HG02938 (cell line): ENCODE measurements around the gene FTO.

Source experiments
- ATAC-seq: cut with Tn5 transposase; IDR thresholded peaks from one replicate; pipeline ENCODE4 v1.9.1; 2021; ENCODE audit warnings: mild to moderate bottlenecking, moderate library complexity; ENCODE audit not compliant: unreplicated experiment

Gene FTO

GRCh38 chr16:53922067-53922806 lies 218.3 kb downstream of the FTO start:
- no peak for ATAC-seq

- ATAC-seq, result no peak
These were observed 219.0 kb downstream of the FTO start for GRCh38 chr16:53922807-53923571.

- no peak for ATAC-seq
These were observed 220.6 kb downstream of the FTO start for GRCh38 chr16:53924331-53925106.

- no peak for ATAC-seq
These were observed 221.1 kb downstream of the FTO start for GRCh38 chr16:53925107-53925410.

GRCh38 chr16:53925526-53925925 lies 221.6 kb downstream of the FTO start:
- no peak for ATAC-seq

GRCh38 chr16:53926209-53926608 lies 222.3 kb downstream of the FTO start:
- ATAC-seq, result no peak

GRCh38 chr16:53932975-53933374 lies 229.0 kb downstream of the FTO start:
- no peak for ATAC-seq

- no peak for ATAC-seq
These were observed 229.5 kb downstream of the FTO start for GRCh38 chr16:53933407-53933806.

GRCh38 chr16:53936052-53936451 lies 232.1 kb downstream of the FTO start:
- ATAC-seq, result no peak

GRCh38 chr16:53936529-53936928 lies 232.6 kb downstream of the FTO start:
- no peak for ATAC-seq

- ATAC-seq, result no peak
These were observed 233.4 kb downstream of the FTO start for GRCh38 chr16:53937161-53937880.

- ATAC-seq, result no peak
These were observed 240.1 kb downstream of the FTO start for GRCh38 chr16:53944025-53944424.

GRCh38 chr16:53945996-53946395 lies 242.0 kb downstream of the FTO start:
- ATAC-seq, result no peak

GRCh38 chr16:53946746-53947386 lies 242.9 kb downstream of the FTO start:
- ATAC-seq, result no peak

- ATAC-seq, result no peak
These were observed 243.7 kb downstream of the FTO start for GRCh38 chr16:53947642-53948041.

GRCh38 chr16:53948326-53948725 lies 244.4 kb downstream of the FTO start:
- ATAC-seq, result no peak

- no peak for ATAC-seq
These were observed 244.9 kb downstream of the FTO start for GRCh38 chr16:53948734-53949430.

- peak; percentile 63 for ATAC-seq
These were observed 245.9 kb downstream of the FTO start for GRCh38 chr16:53949715-53950410.

- no peak for ATAC-seq
These were observed 246.7 kb downstream of the FTO start for GRCh38 chr16:53950677-53951076.
